Dermis blood vessel endothelial cell (primary cell): Measurements from ENCODE around the gene CHRNA3. TPM values are rescaled to one million over a fixed set of nuclear protein-coding genes. Genes with fewer than 3 reads are reported as not detected.

ENCODE experiments used
- DNase-seq: peaks from one replicate; pipeline ENCODE4 v3.0.0; 2010
- total RNA-seq: library from RNA; depleted of rRNA; stranded (reverse); fragments of >200 nt; gene quantifications from 2 replicates; pipeline ENCODE4 v1.2.3, GENCODE V29; 2014

Gene CHRNA3
- total RNA-seq, 1 donor from 2014 or later: not detected

GRCh38 chr15:78551902-78552301 is 68.9 kb downstream of the CHRNA3 start:
- no peak for DNase-seq

- DNase-seq: no peak
Measured at GRCh38 chr15:78550815-78551214, 70.0 kb downstream of the CHRNA3 start.

- no peak for DNase-seq
Measured at GRCh38 chr15:78550194-78550593, 70.6 kb downstream of the CHRNA3 start.

Other genes with a start within 250 kb of the CHRNA3 start
- gene IREB2, start 182.8 kb downstream of the CHRNA3 start, total RNA-seq: 26.0 and 48.1 TPM in 2 replicates
- gene HYKK, start 113.4 kb downstream of the CHRNA3 start, total RNA-seq: 1.8 and 3.4 TPM in 2 replicates
- 315 and 321 TPM in 2 replicates for gene PSMA4, start 80.6 kb downstream of the CHRNA3 start, total RNA-seq
- gene CHRNA5, start 55.5 kb downstream of the CHRNA3 start, total RNA-seq: 4.6 and 7.2 TPM in 2 replicates
- gene CHRNB4, start 20.2 kb upstream of the CHRNA3 start, total RNA-seq: not detected in 2 replicates
- gene ADAMTS7, start 190.5 kb upstream of the CHRNA3 start, total RNA-seq: 12.6 and 19.3 TPM in 2 replicates